Loucy (cell line): ENCODE measurements around the gene GCK.

Experiments used
- EZH2phosphoT487 ChIP-seq: fragments of 200-600 bp; IDR thresholded peaks from 2 replicates; pipeline ENCODE4 v1.6.1; 2018; ENCODE audit warnings: antibody characterized with exemption, mild to moderate bottlenecking, moderate library complexity, borderline replicate concordance
- TF ChIP-seq, protein P1 (sequence below): fragments of 200-600 bp; sonication (generic); conservative IDR thresholded peaks from 2 replicates; pipeline ENCODE4 v1.5.1; 2014; ENCODE audit warnings: mild to moderate bottlenecking, antibody characterized with exemption, low read length

- TF ChIP-seq, protein P1, sequence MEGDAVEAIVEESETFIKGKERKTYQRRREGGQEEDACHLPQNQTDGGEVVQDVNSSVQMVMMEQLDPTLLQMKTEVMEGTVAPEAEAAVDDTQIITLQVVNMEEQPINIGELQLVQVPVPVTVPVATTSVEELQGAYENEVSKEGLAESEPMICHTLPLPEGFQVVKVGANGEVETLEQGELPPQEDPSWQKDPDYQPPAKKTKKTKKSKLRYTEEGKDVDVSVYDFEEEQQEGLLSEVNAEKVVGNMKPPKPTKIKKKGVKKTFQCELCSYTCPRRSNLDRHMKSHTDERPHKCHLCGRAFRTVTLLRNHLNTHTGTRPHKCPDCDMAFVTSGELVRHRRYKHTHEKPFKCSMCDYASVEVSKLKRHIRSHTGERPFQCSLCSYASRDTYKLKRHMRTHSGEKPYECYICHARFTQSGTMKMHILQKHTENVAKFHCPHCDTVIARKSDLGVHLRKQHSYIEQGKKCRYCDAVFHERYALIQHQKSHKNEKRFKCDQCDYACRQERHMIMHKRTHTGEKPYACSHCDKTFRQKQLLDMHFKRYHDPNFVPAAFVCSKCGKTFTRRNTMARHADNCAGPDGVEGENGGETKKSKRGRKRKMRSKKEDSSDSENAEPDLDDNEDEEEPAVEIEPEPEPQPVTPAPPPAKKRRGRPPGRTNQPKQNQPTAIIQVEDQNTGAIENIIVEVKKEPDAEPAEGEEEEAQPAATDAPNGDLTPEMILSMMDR, result no peak
- no peak for TF ChIP-seq EZH2phosphoT487
Observed at GRCh38 chr7:44139311-44140010, 49.8 kb downstream of the GCK start.
